Activated T-cell treated with anti-CD3 and anti-CD28 coated beads, Interleukin-2, amount 50 U/mL, for 48 hours (primary cell): ENCODE results near the gene VPS37B.

Source experiments
- DNase-seq, 2 experiments: peaks; one replicate each; pipeline ENCODE4 v3.0.0-alpha.2; 2020

VPS37B gene

DNA sequence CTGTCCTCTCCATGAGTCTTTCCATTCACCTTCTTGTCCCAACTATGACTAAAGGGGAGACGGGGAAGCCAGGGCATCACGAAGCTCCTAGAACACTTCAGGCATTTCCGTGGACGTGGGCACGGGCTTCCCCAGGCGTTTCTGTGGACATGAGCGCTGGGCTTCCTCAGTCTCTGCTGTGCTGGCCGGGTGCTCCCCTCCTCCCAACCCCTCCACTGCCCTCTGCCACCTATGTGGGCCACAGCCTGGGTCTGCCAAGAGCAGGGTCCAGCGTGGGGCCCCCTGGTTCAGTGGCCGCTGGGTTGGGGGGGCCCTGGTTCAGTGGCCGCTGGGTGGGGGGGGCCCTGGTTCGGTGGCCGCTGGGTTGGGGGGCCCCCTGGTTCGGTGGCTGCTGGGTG lies 45.9 kb downstream of the VPS37B start:
- no peak for DNase-seq

GRCh38 chr12:122849352-122850047 lies 46.4 kb downstream of the VPS37B start:
- DNase-seq, result no peak

DNA sequence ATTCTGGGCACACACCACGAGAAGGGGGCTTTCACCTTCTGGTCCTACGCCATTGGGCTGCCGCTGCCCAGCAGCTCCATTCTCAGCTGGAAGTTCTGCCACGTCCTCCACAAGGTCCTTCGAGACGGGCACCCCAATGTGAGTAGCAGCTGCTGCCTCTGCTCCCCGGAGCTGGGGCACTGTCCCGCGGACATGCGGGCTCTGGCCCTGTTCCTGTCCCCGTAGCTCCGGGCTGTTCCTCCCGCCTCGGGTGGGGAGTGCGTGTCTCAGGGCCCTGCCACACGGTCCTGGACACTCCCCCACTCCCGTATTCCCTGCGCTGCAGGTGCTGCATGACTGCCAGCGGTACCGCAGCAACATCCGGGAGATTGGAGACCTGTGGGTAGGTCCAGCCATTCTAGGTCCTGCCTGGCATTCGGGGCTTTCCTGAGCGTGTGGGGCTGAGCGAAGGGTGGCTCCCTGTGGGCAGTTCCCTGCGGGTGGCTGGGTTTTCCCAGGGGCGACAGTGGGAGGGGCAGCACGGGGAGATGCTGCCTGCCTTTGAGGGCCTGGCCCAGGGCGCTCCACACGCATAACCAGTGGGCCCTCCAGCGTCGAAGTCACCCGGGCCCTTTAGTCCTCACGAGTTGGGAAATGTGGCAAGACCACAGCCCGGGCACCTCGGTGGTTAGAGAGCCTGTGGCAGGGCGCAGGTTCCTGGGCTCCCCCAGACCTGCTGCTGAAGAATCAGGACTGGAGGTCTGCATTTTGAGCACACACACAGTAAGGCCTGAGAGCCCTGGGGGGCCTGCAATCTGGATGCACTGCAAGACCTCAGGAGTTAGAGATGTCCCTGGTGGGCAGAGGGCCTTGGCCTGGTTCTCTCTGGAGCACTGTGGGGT lies 47.2 kb downstream of the VPS37B start:
- no peak for DNase-seq

- DNase-seq, result no peak
Measured at GRCh38 chr12:122847921-122848421, 48.0 kb downstream of the VPS37B start.

- no peak for DNase-seq
Measured at GRCh38 chr12:122847516-122847836, 48.4 kb downstream of the VPS37B start.

DNA sequence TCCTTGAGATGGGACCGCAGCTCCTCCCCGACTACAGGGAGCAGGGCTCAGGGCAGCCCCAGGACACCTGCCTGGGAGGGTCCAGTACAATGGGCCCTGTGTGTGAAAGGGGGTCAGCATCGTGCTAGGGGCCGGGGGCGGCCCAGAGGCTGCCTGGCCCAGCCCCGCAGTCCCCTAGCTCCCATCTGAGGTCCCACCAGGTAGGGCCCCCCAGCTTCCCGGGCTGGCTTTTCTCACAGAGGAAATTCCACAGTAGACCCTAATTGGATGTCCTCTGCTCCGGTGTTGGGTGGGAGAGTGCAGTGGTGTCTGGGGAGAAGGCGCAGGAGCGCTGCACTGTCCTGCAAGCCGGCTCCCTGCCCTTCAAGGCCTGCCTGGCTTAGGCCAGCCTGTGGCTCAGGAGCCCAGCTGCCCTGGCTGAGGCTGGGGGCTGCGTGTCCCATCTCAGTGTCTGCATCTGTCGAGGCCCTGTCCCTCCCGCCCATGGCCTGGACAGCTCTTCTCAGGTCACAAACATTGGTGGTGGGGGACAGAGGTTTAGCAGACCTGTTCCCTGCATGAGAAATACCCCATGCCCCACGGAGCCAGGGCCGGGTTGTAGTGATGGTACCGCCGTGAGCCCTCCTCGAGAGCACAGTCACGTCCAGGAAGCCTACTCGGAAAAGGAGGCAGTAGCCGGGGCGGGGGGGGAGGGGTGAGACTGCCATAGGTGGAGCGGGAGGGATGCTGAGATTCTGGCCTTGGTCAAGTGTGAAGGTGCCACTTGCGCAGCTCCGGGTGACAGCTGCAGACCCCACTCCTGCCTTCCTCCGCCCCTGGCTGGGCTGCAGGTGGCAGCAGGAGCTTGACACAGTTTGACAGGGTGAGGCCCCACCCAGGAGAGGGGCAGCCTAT lies 49.1 kb downstream of the VPS37B start:
- DNase-seq, result no peak

GRCh38 chr12:122845865-122846621 lies 49.9 kb downstream of the VPS37B start:
- DNase-seq, result no peak

DNA sequence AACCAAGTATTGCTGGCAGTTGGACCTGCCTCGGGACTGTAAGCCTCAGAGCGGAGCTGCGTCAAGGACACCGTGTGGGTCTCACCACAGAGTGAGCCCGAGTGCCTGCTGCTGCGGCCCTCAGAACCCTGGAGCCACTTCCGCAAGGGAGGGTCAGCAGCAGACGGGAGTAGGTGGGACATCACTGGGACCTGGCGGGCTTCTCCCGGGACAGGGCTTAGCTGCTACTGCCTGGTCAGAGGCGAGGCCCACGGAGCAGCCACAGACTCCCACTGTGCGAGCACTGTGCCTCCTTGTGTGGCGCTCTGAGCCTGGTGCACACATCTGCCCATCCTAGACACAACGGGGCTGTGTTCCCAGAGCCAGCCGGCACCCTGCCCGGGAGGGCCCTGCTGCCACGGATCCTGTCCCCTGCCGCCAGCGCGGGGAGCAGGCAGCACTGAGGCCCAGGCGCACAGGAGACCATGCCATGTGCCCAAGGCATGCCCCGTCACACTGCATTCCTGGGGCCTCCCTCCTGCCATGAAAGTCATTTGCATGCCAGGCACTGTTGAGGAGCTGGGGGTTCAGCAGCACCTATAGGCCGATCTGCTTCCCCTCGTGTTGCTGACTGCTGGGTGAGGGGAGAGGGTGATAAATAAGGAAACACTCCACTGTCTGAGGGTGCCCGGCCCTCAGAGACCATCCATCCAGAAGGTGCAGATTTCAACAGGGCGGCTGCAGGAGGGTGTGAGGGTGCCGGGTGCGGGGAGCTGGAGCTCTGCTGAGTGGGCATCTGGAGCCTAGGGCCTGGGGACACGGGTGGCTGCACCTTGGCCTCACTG lies 50.7 kb downstream of the VPS37B start:
- no peak for DNase-seq

GRCh38 chr12:122844366-122844971 lies 51.5 kb downstream of the VPS37B start:
- no peak for DNase-seq

DNA sequence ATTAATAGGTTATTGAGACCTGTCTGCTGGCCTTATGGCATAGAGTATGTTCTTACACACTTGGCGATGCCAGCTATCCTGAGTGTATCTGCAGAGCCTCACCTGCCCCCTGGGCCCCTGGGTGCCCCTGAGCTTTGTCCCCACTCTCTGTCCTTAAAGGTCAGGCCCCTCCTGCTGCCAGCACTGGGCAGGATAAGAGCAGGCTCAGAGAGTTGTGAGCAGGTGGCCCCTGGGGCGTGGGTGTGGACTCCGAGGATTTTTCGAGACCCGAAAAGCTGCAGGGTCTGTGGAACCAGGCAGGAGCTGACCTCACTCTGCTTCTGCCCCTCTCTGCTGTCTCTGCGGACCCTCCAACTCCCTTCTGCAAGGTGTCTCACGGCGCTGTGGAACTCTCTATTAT lies 52.5 kb downstream of the VPS37B start:
- no peak for DNase-seq

DNA sequence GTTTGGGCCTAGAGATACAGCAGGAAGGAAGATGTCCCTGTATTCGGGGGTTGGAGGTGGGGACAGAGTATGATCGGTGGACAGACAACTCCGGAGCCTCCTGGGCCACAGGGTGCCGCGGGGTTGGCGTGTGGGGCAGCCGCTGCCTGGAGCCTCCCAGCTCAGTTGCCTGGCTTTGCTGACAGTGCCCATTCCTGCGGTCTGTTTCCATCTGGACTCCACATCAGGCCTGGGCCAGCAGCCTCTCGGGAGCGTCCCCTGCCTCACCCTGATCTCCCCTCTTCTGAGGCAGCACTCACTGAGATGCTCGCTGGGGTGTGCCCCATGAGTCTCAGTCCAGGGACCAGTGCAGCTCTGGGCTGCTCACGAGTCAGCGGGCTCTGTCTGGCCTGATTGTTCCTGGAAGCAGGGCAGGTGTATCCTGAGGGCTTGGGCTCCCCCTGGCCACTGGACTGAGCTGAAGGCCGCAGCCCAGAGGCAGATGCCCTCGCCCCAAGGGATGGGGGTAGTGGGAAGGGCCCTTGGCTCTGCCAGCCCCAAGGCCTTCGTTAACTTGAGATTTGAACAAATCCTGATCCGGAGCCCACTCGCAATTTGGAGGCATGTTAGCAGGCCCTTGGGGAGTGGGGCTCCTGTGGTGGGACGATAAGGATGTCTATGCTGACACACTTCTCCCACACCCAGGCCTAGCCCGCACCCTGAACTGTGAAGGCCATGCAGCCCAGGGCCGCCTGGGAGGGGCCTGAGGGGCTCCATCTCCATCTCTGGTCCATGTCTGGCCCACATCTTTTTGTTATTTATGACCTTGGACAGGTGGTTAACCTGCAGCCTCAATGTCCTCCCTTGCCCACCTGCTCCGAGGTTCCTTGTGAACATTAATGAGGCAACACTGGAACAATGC lies 53.2 kb downstream of the VPS37B start:
- no peak for DNase-seq

GRCh38 chr12:122841544-122842321 lies 54.2 kb downstream of the VPS37B start:
- no peak for DNase-seq

- no peak for DNase-seq
Measured at GRCh38 chr12:122840580-122841513, 55.1 kb downstream of the VPS37B start.

DNA sequence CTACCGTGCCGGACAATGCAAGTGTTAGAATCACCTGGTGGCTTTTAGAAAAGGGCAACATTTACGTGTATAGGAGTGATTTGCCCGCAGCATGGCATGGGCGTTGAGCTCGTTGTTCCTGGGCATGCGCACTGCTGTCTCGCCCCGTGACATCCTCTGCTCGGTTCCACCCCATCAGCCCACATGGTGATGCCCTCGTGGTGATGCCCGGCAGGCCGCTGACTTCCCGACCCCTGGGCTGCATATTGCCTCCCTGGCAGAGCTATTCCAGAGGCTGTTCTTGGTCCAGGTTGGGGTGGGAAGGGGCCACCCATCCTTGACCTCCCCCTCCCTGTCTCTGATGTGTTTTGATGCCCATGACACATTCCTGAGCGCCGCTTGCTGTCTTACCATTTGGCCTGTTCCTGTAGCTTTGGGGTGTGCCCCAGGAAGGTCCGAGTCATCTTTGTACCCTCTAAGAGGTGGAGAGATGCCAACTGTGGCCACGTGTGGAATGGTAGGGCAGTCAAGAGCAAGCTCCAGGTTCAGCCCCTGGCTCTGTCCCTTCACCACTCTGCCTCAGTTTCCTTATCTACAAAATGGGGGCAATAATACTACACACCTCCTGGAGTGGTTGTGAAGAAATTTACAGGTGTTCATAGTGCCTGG lies 55.9 kb downstream of the VPS37B start:
- DNase-seq, result no peak

- no peak for DNase-seq
Measured at GRCh38 chr12:122838841-122839240, 57.1 kb downstream of the VPS37B start.

DNA sequence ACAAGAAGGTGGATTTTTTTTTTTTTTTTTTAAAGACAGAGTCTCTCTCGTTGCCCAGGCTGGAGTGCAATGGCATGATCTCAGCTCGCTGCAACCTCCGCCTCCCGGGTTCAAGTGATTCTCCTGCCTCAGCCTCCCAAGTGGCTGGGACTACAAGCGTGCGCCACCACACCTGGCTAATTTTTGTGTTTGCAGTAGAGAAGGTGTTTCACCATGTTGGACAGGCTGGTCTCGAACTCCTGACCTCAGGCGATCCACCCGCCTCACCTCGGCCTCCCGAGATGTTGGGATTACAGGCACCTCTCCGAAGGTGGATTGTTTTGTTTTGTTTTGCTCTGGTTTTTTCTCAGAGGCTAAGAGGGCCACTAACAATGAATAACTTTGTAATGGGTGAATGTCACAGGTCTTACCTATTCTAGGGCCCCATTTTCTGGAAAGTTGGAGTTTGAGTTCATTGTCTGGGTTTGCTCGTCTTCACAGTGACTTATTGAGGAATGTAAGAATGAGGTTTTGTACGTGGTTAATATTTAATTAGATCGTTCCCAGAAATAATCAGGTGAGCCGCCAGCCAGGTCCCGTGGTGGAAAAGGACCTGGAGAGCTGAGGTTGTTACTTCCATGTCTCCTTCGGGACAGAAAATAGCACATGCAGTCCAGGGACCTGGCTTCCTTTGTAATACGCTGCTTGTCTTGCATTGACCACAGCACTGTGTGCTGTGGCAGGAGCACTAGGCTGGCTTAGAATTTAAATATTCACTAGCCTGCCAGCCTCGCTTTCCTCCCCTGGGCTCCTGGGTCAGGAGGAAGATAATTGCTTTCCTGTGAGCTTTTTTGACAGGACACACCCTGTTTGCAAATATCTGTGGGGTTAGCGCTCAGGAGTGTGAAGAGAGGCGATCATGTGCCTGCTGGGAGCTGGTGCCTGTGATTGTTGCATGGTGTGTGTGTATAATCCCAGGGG lies 58.3 kb downstream of the VPS37B start:
- no peak for DNase-seq
